ENCODE measurements around the gene PDILT.

Gene PDILT

GRCh38 chr16:20409398-20410120 is 5.0 kb upstream of the PDILT start, which contains the start of gene ACSM5:
ACSM5 (plus strand) TSS chr16:20409534; CDS start chr16:20411485, 1,951 bp downstream.
- Histone ChIP-seq H3K4me2 (ENCODE audit: low read length) (no peak within 1 kb of the TSS), H3K4me1 (ENCODE audit: insufficient read depth, low read length, severe bottlenecking) (no peaks in the 10 kb centered on the region), H3K36me3 (ENCODE audit: insufficient read depth, low read length) (no peaks in the 10 kb centered on the region), H3K27me3 (ENCODE audit: insufficient read depth, low read length) (no peaks in the 10 kb centered on the region), H3K9me3 (ENCODE audit: low read length) (no peaks in the 10 kb centered on the region), H3K79me2 (ENCODE audit: insufficient read depth, low read length) (no peaks in the 10 kb centered on the region), H3K4me3 (ENCODE audit: low read depth, low read length, poor library complexity, severe bottlenecking) (no peak within 1 kb of the TSS), H3F3A (ENCODE audit: insufficient read depth, low read length) (no peaks in the 10 kb centered on the region), H4K20me1 (ENCODE audit: insufficient read depth, low read length) (no peaks in the 10 kb centered on the region), H2AFZ (ENCODE audit: low read length) (no peak within 1 kb of the TSS), H3K27ac (ENCODE audit: low read depth, low read length, poor library complexity, severe bottlenecking) (no peak within 1 kb of the TSS), H3K9me2 (ENCODE audit: low read depth, low read length) (no peaks in the 10 kb centered on the region), H3K9ac (ENCODE audit: low read length) (no peak within 1 kb of the TSS)
- no peak for TF ChIP-seq EZH2 (IDR thresholded peaks at IDR 0.05; ENCODE audit: borderline replicate concordance, low read length)
- TF ChIP-seq CTCF (IDR thresholded peaks at IDR 0.05; ENCODE audit: low read length), result no peak

- no peaks in the 10 kb centered on the region for H3K79me2 ChIP-seq (ENCODE audit: insufficient read depth, low read length)
- H3K36me3 ChIP-seq (ENCODE audit: insufficient read depth, low read length), result no peaks in the 10 kb centered on the region
- H2AFZ ChIP-seq (ENCODE audit: low read length), result no peak overlapping the region
- H3K4me1 ChIP-seq (ENCODE audit: insufficient read depth, low read length, severe bottlenecking), result no peaks in the 10 kb centered on the region
- no peaks in the 10 kb centered on the region for H3K27me3 ChIP-seq (ENCODE audit: insufficient read depth, low read length)
- H3K9ac ChIP-seq (ENCODE audit: low read length), result no peak overlapping the region
- no peaks in the 10 kb centered on the region for H3K9me3 ChIP-seq (ENCODE audit: low read length)
- H3K4me2 ChIP-seq (ENCODE audit: low read length), result no peak overlapping the region
- no peaks in the 10 kb centered on the region for H4K20me1 ChIP-seq (ENCODE audit: insufficient read depth, low read length)
- H3K9me2 ChIP-seq (ENCODE audit: low read depth, low read length), result no peaks in the 10 kb centered on the region
- no peak overlapping the region for H3K27ac ChIP-seq (ENCODE audit: low read depth, low read length, poor library complexity, severe bottlenecking)
- no peak overlapping the region for H3K4me3 ChIP-seq (ENCODE audit: low read depth, low read length, poor library complexity, severe bottlenecking)
- H3F3A ChIP-seq (ENCODE audit: insufficient read depth, low read length), result no peaks in the 10 kb centered on the region
- TF ChIP-seq CTCF (IDR thresholded peaks at IDR 0.05; ENCODE audit: low read length) (no peak), EZH2 (IDR thresholded peaks at IDR 0.05; ENCODE audit: borderline replicate concordance, low read length) (no peak)
Observed at GRCh38 chr16:20402651-20403050, 1.9 kb downstream of the PDILT start.

DNA sequence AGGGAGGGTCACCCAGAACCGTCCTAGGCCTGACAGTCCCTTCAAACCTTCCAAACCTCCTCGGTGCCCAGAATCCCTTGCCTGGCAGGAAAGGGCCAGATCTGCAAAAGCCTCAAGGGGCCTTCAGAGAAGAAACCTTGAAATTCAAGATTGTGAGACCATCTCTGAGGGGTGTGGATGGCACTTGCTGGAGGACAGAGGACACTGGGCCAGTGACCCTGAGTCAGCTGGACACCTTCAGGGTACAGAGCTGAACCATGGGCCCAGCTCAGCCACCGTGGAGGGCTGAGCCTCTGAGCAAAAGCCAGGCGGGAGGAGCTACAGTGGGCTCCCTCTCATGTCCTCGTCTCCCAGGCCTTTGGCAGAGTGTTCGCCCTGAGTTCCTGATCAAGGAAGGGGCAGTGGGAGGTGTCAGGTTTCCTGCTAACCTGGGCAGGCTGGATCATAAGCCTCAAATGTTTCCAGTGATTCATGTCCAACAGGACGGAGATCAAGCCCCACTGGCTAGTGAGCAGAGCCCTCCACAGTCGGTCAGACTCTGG is 3.0 kb downstream of the PDILT start:
- Histone ChIP-seq H3K27me3 (ENCODE audit: insufficient read depth, low read length) (no peaks in the 10 kb centered on the region), H3K79me2 (ENCODE audit: insufficient read depth, low read length) (no peaks in the 10 kb centered on the region), H4K20me1 (ENCODE audit: insufficient read depth, low read length) (no peaks in the 10 kb centered on the region), H3K4me3 (ENCODE audit: low read depth, low read length, poor library complexity, severe bottlenecking) (no peak overlapping the region), H3F3A (ENCODE audit: insufficient read depth, low read length) (no peaks in the 10 kb centered on the region), H2AFZ (ENCODE audit: low read length) (no peak overlapping the region), H3K9me3 (ENCODE audit: low read length) (no peaks in the 10 kb centered on the region), H3K9ac (ENCODE audit: low read length) (no peak overlapping the region), H3K27ac (ENCODE audit: low read depth, low read length, poor library complexity, severe bottlenecking) (no peak overlapping the region), H3K4me1 (ENCODE audit: insufficient read depth, low read length, severe bottlenecking) (no peaks in the 10 kb centered on the region), H3K36me3 (ENCODE audit: insufficient read depth, low read length) (no peaks in the 10 kb centered on the region), H3K9me2 (ENCODE audit: low read depth, low read length) (no peaks in the 10 kb centered on the region), H3K4me2 (ENCODE audit: low read length) (no peak overlapping the region)
- no peak for TF ChIP-seq CTCF (IDR thresholded peaks at IDR 0.05; ENCODE audit: low read length)
- TF ChIP-seq EZH2 (IDR thresholded peaks at IDR 0.05; ENCODE audit: borderline replicate concordance, low read length), result no peak

Measured in OCI-LY1 (cell line).